OCI-LY3 (cell line): ENCODE data around the gene PDK1.

Source experiments
- H2AFZ ChIP-seq: fragments of 200-600, 300-600 bp; shearing (Covaris generic); 2 replicates; pipeline ENCODE4 v1.6.0; 2014; ENCODE audit warnings: antibody characterized with exemption, low read depth, low read length
- H3K27ac ChIP-seq: fragments of 200-600, 300-600 bp; sonication (generic); 2 replicates; pipeline ENCODE4 v1.5.1; 2014; ENCODE audit warnings: mild to moderate bottlenecking, low read length, moderate library complexity, mixed read lengths
- H3K27me3 ChIP-seq: fragments of 200-600, 300-600 bp; sonication (generic); 2 replicates; pipeline ENCODE4 v1.6.1; 2014; ENCODE audit warnings: low read depth, low read length, mixed read lengths
- H3K36me3 ChIP-seq: fragments of 200-600, 300-600 bp; sonication (generic); replicated peaks from 2 replicates; pipeline ENCODE3; 2014; ENCODE audit warnings: low read depth, low read length, mixed read lengths
- H3K4me1 ChIP-seq: fragments of 300-600, 200-600 bp; sonication (generic); 2 replicates; pipeline ENCODE4 v1.6.1; 2014; ENCODE audit warnings: low read length, mixed read lengths
- H3K4me2 ChIP-seq: fragments of 200-600, 300-600 bp; sonication (generic); 2 replicates; pipeline ENCODE4 v1.6.1; 2014; ENCODE audit warnings: low read length, mixed read lengths
- H3K4me3 ChIP-seq: fragments of 300-600, 200-600 bp; sonication (generic); 2 replicates; pipeline ENCODE4 v1.5.1; 2014; ENCODE audit warnings: antibody characterized with exemption, mild to moderate bottlenecking, low read length, moderate library complexity
- H3K79me2 ChIP-seq: fragments of 300-600, 200-600 bp; shearing (Covaris generic); 2 replicates; pipeline ENCODE4 v1.6.1; 2014; ENCODE audit warnings: mild to moderate bottlenecking, low read length, mixed read lengths
- H3K9ac ChIP-seq: fragments of 300-600, 200-600 bp; shearing (Covaris generic); 2 replicates; pipeline ENCODE4 v1.6.0; 2014; ENCODE audit warnings: mild to moderate bottlenecking, low read length, moderate library complexity
- H3K9me3 ChIP-seq: fragments of 200-600, 300-600 bp; shearing (Covaris generic); 2 replicates; pipeline ENCODE4 v1.6.1; 2014; ENCODE audit warnings: low read length, mixed read lengths; ENCODE audit not compliant: insufficient read depth
- H4K20me1 ChIP-seq: fragments of 200-600, 300-600 bp; sonication (generic); 2 replicates; pipeline ENCODE4 v1.6.1; 2016; ENCODE audit warnings: low read length, mixed read lengths; ENCODE audit not compliant: insufficient read depth
- EZH2phosphoT487 ChIP-seq: fragments of 200-600 bp; shearing (Covaris generic); IDR thresholded peaks from 2 replicates; pipeline ENCODE4 v1.6.1; 2018; ENCODE audit warnings: antibody characterized with exemption, mixed run types, low read depth
- TF ChIP-seq, protein P1 (sequence below): fragments of 200-600, 300-600 bp; sonication (generic); IDR thresholded peaks from 2 replicates; pipeline ENCODE4 v1.5.1; 2014; ENCODE audit warnings: antibody characterized with exemption, low read length, low read depth

Gene PDK1

DNA sequence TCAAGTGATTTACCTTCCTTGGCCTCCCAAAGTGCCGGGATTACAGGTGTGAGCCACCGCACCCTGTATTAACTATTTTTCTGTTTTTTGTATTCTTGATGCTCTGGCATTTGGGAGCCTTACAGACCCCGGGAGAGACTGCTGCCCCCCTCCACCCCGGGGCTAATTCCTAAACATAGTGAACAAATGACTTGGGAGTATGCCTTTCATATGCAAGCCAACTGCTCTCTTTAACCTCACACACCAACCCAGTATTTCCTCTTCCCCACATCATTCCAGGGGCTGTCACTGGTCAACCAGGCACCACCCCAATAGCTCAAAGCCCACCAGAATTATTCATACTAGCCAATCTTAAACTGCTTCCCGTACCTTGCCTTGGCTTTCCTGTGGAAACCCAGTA lies 79.7 kb downstream of the PDK1 start:
- Histone ChIP-seq H3K4me2 (no peak overlapping the region), H3K9me3 (no peaks in the 10 kb centered on the region), H3K79me2 (no peaks in the 10 kb centered on the region), H3K27ac (no peak overlapping the region), H3K36me3 (no peaks in the 10 kb centered on the region), H4K20me1 (no peaks in the 10 kb centered on the region), H2AFZ (no peak overlapping the region), H3K27me3 (no peaks in the 10 kb centered on the region), H3K9ac (no peak overlapping the region), H3K4me1 (no peaks in the 10 kb centered on the region), H3K4me3 (no peak overlapping the region)
- TF ChIP-seq, protein P1, sequence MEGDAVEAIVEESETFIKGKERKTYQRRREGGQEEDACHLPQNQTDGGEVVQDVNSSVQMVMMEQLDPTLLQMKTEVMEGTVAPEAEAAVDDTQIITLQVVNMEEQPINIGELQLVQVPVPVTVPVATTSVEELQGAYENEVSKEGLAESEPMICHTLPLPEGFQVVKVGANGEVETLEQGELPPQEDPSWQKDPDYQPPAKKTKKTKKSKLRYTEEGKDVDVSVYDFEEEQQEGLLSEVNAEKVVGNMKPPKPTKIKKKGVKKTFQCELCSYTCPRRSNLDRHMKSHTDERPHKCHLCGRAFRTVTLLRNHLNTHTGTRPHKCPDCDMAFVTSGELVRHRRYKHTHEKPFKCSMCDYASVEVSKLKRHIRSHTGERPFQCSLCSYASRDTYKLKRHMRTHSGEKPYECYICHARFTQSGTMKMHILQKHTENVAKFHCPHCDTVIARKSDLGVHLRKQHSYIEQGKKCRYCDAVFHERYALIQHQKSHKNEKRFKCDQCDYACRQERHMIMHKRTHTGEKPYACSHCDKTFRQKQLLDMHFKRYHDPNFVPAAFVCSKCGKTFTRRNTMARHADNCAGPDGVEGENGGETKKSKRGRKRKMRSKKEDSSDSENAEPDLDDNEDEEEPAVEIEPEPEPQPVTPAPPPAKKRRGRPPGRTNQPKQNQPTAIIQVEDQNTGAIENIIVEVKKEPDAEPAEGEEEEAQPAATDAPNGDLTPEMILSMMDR, result no peak
- TF ChIP-seq EZH2phosphoT487, result no peak

DNA sequence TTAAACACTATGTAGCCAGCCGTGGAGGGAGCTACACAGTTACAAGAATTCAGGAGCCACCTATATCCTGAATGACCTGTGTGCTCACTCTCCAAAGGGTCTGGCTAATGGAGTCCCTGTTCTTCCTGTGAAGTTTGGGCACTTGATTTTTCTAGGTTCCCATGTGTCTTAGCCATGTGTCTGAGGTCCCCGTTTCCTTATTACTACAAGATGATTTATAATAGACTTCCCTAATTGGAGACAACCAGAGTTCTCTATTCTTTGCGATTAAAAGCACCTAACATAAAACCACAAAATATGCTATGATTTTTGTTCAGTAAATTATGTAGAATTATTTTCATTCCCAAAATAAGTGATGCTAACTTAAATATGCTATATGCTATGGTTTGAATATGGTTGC lies 83.4 kb downstream of the PDK1 start:
- no peak for TF ChIP-seq EZH2phosphoT487
- TF ChIP-seq, protein P1, result no peak
- no peak overlapping the region for H3K4me3 ChIP-seq
- H3K4me2 ChIP-seq, result no peak overlapping the region
- H3K9ac ChIP-seq, result no peak overlapping the region
- no peaks in the 10 kb centered on the region for H3K27me3 ChIP-seq
- no peaks in the 10 kb centered on the region for H3K36me3 ChIP-seq
- H3K9me3 ChIP-seq, result no peaks in the 10 kb centered on the region
- no peak overlapping the region for H3K27ac ChIP-seq
- H3K79me2 ChIP-seq, result no peaks in the 10 kb centered on the region
- no peaks in the 10 kb centered on the region for H3K4me1 ChIP-seq
- H2AFZ ChIP-seq, result no peak overlapping the region
- H4K20me1 ChIP-seq, result no peaks in the 10 kb centered on the region

DNA sequence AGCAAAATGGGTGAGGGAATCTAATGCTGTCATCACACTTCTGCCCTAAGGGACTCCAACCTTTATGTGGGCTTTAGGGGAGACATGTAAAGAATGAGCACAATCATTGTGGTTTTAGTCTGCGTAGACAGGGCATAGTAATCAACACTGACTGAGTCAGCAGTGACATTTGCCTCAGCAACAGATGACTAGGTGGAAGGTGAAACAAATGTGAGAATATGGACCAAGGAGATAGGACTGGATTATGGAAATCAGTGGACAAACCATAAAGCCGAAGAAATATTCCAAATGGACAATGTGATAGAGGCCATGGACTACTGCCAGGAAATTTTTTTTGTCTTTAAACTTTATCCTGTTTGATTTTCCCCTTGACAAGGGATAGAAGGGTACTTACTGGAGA lies 83.9 kb downstream of the PDK1 start:
- no peak for TF ChIP-seq EZH2phosphoT487
- TF ChIP-seq, protein P1, result no peak
- H3K4me2 ChIP-seq, result no peak overlapping the region

DNA sequence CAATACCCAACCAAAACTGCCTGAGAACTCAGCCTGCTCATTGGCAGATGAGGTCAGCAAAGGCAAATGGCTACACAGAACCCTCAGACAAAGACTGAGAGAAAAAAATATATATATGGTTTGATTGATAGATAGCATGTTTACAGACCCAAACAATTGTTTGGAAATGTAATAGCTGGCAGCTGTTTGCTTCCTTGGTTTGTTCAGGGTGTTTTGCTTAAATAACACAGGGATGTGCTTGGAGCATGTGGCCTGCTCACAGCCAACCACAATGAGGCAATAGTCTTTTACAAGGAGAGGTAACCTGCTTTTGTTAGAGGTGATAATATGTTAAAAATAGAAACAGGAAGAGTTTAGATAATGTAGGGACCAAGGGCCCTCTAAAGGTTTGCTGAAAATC lies 84.5 kb downstream of the PDK1 start:
- H4K20me1 ChIP-seq, result no peaks in the 10 kb centered on the region
- TF ChIP-seq, protein P1, result no peak
- no peak for TF ChIP-seq EZH2phosphoT487
- H3K4me3 ChIP-seq, result no peak overlapping the region
- no peak overlapping the region for H3K9ac ChIP-seq
- no peak overlapping the region for H3K4me2 ChIP-seq
- no peaks in the 10 kb centered on the region for H3K36me3 ChIP-seq
- no peak overlapping the region for H3K27ac ChIP-seq
- H3K27me3 ChIP-seq, result no peaks in the 10 kb centered on the region
- H3K9me3 ChIP-seq, result no peaks in the 10 kb centered on the region
- H3K79me2 ChIP-seq, result no peaks in the 10 kb centered on the region
- H3K4me1 ChIP-seq, result no peaks in the 10 kb centered on the region
- H2AFZ ChIP-seq, result no peak overlapping the region

More for the DNA sequence above, 83.9 kb downstream of the PDK1 start:
- Histone ChIP-seq H3K27me3 (no peaks in the 10 kb centered on the region), H3K36me3 (no peaks in the 10 kb centered on the region), H3K9ac (no peak overlapping the region), H3K27ac (no peak overlapping the region), H2AFZ (no peak overlapping the region), H4K20me1 (no peaks in the 10 kb centered on the region), H3K4me3 (no peak overlapping the region), H3K4me1 (no peaks in the 10 kb centered on the region), H3K9me3 (no peaks in the 10 kb centered on the region), H3K79me2 (no peaks in the 10 kb centered on the region)
